GM18517 (cell line): ENCODE data around the gene HERC2.
"Not testable (repeated sequence)": the region's sequence is repeated elsewhere in the genome, so short reads cannot be mapped to it uniquely, and the experiment has no call there.

Source experiments
- ATAC-seq: cut with Tn5 transposase; IDR thresholded peaks from one replicate; pipeline ENCODE4 v1.9.1; 2021; ENCODE audit warnings: mild to moderate bottlenecking, moderate library complexity; ENCODE audit not compliant: unreplicated experiment

Gene HERC2

DNA sequence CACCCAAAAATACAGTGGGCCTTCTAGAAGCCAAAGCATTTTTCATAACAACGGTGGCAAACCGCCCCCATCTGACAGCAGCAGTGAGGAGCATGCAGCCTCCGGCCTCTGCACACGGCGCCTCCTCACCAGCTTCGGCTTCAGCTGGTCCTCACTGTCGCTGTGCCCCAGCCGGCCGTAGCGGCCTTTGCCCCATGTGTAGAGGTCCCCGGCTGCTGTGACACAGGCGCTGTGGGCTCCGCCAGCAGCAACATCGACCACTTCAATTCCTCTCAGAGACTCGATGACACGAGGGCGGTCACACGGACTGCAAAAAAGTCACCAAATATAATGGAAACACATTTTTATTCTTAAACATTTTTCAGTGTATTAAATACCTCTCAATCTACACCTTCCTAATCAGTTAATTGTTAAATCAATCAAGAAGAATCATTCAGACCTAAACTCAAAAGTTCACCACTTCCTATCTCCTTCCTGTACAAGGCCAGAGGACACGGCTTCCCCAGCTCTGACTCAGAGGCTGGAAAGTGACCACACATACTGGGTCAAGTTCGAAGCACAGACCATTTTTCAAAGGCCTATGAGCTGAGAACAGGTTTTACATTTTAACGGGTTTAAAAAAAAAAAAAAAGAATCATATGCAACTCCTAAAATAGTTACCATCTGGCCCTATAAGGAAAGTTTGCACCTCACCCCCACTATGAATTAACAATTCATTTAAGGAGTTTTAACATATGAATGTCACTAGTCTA, 189.3 kb downstream of the HERC2 start:
- no peak for ATAC-seq

DNA sequence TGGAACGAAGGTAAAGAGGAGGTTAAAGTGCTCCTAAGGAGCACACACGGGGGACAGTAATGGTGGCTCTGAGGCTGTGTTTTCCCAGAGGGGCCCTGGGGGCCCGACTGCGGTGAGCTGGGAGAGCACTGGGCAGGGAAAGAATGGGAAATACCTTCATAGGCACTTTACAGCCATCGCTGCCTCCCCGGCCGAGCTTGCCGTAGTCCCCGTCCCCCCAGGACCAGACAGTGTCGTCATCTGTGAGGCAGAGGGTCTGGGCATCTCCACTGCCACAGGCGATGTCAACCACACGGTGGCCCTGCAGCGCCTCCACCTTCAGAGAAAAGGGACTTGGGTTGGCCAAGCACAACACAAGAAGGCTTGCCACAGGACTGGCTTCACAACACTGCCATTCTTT, 190.0 kb downstream of the HERC2 start:
- ATAC-seq = no peak

DNA sequence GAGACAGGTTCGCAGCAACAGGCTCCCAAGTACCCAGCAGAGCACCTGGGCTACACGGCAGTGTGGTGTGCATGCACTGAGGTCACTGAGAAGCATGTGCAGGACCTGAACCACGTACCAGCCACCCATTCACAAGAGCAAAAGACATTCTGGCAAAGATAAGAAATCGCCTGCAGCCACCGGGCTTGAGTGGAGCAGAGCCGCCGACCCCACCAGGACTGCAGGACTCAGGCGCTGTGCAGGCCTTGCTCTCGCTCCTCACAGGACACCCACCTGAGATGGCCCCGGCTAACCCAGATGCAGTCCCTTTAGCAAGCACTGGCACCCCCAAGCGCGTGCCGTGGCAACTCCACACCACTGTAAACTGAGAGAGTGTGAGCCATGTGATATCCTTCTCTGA, 190.6 kb downstream of the HERC2 start:
- no peak for ATAC-seq

DNA sequence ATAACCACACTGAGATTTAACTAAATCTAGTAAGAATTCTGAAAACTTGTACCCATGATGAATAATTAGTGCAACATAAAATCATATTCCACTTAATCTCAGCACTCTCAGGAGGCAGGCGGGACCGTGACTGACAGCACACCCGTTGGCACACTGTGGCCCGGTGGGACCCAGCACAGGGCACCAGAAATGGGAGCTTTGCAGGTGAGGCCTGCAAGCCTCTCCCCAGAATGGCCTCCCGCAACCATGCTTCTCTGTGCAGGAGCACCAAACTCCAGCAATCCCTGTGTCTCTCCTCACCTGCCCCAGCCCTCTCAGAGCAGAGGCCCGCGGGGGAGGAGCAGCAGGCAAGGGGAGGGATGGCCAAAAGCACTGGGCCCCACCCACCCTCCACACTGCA, 191.3 kb downstream of the HERC2 start:
- no peak for ATAC-seq

DNA sequence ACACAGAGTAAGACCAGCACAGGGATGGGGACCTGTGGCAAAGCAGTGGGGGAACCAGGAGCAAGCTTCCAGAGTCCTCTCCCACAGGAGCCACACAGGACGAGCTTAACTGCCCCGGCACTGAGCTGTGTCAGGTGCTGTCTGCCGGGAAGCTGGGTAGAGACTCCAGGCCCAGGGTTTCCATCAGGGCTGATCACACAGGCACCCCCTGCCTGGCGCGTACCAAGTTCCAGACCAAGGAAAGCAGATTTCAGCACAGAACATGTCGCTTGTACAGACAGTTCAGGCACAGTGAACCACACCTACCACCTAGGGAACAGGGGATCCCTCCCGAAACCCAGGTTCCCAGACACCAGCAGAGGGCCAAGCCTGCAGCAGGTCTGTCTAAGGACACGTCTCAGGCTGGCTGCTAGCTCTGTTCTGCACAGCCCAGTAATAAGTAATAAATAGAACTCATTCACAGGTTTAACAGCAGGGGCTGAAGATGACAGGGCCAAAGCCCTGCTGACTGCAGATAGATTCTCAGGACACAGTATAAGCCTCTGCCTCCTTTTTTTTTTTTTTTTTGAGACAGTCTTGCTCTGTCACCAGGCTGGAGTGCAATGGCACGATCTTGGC, 192.6 kb downstream of the HERC2 start:
- ATAC-seq = no peak

DNA sequence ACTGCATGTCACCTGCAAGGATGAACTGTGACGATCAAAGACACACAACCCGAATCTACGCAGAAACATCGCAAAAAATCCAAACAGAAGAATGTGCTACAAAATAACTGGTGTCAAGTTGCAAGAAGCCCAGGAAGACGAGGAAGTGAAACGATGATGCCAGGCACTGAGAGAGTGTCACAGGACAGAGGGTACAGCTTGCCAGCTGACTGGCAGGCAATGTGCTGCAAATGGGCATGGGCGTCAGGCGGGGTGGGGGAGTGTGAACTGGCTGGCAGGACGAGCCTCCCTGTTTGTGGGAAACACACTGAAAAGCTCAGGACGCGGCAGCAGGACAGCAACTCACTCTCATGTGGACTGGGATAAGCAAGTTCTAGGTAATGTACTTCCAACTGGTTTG, 193.9 kb downstream of the HERC2 start:
- no peak for ATAC-seq

DNA sequence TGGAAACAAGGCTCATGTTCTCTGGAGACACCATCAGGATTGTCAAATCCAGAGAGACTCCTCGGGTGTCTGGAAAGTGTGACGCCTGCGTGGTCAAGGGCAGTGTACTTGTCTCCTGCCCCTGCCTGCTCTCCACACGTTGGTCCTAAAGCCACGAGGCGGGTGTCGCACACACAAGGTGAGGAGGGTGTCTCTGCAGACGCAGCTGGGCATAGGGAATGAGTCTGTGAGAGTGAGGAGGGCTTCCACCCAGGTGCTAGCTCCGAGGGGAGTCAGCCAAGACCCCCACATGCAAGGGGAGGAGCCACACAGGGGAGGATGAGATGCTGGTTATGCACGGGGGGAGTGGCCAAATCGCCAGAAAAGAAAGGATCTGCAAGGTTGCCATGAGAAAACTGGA, 194.9 kb downstream of the HERC2 start:
- no peak for ATAC-seq

DNA sequence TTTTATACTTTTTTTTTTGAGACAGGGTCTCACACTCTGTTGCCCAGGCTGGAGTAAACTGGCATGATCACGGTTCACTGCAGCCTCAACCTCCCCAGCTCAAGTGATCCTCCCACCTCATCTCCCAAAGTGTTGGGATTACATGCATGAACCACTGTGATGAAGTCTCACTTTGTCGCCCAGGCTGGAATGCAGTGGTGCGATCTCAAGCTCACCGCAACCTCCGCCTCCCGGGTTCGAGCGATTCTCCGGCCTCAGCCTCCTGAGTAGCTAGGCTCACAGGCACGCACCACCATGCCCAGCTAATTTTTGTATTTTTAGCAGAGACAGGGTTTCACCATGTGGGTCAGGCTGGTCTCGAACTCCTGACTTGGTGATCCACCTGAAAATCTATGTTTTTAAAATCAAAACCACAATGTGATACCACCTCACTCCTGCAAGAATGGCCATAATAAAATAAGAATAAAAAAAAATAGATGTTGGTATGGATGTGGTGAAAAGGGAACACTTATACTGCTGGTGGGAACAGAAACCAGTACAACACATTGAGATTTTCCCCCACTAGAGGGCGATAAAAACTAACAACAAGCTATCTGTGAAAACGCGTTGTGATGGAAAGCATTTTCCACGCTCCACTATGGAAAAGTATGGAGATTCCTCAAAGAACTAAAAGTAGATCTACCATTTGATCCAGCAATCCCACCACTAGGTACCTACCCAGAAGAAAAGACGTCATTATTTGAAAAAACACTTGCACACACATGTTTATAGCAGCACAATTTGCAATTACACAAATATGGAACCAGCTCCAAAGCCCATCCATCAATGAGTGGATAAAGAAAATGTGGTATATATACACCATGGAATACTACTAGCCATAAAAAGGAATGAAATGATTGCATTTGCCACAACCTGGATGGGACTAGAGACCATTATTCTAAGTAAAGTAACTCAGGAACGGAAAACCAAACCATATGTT, 196.0 kb downstream of the HERC2 start:
- no peak for ATAC-seq

DNA sequence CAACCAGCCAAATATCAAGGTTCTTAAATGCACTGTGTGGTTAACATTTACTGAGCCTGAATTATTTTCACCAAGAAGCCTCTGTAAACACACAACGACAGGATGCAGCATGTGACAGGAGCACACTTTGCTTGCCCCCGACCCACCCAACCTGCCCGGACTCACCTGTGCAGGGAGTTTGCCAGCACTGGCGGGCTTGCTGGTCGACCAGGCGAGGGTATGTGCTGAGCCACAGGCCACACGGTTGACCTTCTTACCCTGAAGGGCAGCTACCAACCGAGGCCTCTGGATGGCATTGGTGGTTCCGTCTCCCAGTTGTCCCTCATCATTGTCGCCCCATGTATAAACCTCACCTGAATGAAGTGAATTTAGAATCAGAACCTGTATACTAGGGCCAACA, 197.1 kb downstream of the HERC2 start:
- no peak for ATAC-seq

DNA sequence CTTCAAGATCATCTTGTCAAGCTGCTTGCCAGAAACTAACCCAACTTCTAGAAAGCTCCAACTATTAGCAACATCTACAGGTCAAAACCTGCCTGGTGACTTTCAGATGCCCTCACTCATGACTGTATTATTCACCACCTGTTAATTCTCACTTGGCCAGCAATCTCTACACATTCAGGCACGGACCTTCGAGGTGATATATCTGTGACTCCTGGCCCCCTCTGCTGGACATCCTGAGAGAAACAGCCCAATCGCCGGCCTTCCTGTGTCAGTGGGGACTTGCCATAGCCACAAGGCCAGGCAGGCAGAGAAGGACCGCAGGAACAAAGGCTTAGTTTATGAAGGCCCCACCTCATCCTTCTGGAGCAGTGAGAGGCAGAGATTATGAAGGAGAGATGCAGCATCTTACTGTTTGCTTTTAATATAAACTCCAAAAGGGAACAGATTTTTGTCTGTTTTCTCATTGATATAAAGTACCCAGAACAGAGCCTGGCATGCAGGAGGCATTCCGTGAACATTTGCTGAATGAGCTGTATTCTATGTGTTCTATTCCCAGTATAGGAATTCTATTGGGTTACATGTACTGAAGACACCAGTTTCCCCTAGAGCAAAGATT, 198.5 kb downstream of the HERC2 start:
- no peak for ATAC-seq

DNA sequence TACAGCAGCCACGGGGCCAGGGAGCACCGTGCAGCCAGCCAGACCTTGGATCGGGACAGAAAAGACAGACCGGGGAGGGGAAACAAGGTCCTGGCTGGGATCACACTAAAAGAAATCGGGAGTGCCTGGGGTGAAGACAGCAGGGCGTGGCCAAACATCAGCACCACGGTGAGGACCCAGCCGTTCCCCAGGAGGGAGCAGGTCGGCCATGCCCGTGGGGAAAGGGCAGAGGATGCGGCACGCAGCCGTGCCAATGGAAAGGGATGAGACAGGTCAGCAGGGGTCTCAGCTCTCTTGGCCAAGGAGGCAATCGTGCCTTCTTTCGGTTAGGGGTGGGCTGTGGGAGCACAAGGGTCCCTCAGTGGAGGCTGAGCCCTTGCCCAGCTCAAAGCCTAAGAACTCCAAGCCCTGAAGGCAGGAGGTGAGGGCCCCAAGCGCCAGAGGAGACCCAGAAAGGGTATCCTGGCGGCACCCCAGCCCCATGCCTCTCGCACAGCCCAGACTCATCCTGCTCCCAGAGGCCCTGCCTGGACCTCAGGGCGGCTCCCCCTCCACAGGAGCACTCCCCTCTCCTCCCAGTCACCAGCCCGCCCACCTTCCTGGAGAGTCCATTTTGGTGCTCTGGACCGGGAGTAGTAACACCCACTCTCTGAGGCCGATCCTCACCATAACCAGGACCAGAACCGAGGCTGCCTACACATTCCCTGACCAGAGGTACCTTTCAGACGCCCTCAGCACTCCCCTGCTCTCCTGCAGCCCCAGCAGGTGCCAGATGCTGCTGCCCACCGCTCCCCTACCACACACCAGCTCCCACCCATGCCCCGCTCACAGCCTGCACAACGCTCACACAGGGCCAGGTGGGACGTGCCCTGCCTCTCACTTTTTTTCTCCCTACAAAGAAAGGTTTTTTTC, 199.7 kb downstream of the HERC2 start:
- no peak for ATAC-seq

DNA sequence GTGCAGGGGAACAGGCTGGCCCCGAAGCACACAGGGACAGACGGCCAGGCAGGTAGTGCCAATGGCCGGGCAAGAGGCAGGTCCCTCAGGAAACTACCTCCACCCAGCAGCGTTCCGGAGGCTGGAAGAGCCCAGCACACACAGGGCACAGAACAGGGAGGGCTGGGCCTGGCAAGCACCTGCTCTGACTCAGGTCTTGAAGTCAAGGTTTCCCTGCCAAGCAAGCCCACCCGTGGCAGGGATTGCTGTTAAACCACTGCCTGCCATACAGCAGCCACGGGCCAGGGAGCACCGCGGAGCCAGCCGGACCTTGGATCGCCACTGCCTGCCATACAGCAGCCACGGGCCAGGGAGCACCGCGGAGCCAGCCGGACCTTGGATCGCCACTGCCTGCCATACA, 200.4 kb downstream of the HERC2 start:
- ATAC-seq = not testable (repeated sequence)

DNA sequence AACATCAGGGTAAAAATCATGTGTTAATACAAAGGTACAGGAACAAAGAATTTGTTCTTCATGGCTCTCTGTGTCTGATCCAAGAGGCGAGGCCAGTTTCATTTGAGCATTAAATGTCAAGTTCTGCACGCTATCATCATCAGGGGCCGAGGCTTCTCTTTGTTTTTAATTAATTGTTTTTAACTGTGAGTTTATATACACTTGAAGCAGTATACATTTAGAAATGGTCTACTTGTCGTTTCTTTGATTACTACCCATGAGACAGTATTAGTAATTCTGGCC, 201.7 kb downstream of the HERC2 start:
- ATAC-seq = no peak

DNA sequence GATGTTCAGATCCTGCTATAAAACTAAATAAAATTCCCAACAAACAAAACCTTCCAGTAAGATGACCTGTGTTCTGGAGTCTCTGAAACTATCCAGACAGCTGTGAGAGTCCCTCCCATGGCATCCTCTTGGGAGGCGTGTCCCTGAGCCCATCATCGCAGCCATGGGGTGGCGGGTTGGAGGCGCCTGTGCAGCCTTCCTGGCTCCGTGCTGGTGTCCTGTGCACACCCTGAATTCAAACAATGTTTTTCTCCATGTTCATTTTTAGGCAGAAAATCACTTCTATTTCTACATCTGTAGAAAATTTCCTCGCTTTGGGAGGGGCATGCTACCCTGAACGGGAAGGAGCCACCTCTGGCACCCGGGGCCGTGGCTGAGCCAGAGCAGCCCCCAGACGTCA, 203.4 kb downstream of the HERC2 start:
- ATAC-seq = no peak

DNA sequence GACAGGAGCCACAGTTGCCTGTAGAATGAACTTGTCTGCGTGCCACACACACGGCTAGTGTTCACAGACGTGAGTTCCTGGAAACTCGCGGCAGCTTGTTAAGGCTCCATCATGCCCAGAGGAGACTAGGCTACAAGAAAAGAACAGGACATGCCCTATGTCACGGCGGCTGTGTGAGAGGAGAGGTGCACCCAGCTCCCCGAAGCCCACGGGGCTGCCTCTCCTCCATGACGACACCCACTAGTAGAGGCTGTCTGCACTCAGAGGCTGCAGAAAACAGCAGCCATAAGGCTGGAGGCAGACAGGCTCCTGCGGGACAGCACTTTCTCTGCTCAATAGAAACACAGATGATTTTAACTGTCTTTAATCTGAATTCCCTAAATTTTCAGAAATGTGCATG, 203.9 kb downstream of the HERC2 start:
- ATAC-seq = no peak

DNA sequence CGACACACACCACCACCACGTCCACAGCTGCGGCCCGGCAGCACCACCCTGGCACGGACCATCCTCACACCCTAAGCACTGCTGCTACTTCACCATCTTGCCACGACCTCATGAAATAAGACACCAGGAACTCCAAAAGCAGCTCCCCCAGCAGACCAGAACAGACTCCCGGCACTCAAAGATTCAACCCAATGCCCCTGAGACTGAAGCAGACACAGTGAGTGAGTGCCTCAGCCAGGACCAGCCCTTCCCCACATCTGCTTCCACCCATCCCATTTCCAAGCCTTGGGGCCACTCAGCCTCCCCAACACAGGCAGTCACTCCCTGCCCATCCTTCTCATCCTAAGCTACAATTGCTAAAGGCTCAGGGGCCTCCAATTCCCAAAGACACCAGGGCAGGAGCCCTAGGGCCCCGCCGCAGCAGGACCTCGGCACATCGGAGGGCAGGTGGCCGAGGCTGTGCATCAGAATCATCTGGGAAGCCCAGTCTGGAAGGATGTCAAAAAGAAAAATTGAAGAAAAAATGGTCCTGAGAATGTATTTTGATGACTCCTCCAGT, 204.5 kb downstream of the HERC2 start:
- no peak for ATAC-seq

DNA sequence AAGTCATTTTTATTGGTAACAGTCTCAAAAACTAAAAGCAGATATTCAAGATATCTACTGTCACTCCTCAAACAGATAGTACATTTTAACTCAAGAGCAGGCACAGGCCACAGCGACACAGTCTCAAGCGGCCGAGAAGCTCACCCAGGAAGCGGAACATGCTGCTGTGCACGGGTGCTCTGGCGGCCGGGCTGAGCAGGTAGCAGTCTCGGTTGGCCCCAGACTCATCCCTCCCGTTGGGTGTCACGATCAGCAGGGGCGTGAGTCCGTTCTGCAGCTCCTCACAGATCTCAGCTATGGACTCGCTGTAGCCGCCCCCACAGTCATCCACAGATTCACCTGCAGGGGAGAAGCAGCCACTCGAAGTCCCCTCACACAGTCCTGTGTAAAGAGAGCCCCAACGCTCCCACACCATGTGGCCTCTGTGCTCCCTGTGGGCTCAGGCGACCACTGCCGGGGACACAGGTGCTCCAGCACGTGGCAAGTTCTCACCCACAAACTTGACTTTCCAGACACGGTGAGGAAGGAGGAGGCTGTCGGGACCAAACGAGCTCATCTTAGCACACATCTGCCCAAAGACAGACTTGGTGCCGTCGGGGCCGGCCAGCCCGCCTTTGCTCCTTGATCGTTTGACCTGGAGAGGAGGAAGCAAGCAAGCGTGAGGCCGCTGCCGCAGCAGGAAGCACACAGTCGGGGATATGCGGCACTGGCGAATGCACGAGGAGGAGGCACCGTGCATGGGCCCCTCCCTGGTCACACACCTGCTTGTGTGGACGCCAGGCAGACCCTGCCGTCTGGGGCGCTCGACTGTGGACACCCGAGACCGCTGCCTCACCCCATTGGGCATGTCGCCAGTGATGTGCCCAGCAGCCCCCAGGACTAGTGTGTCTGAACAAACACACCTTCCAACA, 205.2 kb downstream of the HERC2 start:
- ATAC-seq = no peak

DNA sequence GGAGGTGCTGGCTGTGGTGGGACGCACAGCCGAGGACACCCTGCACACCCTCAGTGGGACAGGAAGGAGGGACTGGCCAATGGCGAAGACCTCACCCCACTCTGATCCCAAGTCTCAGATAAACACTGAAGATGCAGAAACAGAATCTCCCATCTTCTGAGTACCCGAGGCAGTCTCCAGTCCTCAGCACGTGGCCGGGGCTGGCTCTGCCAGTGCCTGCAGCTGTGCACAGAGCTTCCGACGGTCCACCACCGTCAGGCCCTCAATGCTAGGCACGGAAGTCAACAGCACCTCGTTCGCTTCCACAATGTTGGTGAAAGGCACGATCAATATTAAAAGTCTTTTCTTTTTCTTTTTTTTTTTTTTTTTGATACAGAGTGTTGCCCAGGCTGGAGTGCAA, 206.1 kb downstream of the HERC2 start:
- ATAC-seq = no peak
